Activated CD8-positive, alpha-beta memory T cell treated with anti-CD3 and anti-CD28 coated beads, Interleukin-2, amount 50 U/mL, for 1 hour (primary cell): ENCODE results near the gene C5orf34.
"Not testable (repeated sequence)": the region's sequence is repeated elsewhere in the genome, so short reads cannot be mapped to it uniquely, and the experiment has no call there.

ENCODE experiments used
- DNase-seq: peaks from one replicate; pipeline ENCODE4 v3.0.0-alpha.2; 2020; ENCODE audit errors: extremely low read depth

Gene C5orf34

GRCh38 chr5:43515678-43516048 is 715 bp upstream of the C5orf34 start:
- DNase-seq: no peak

DNA sequence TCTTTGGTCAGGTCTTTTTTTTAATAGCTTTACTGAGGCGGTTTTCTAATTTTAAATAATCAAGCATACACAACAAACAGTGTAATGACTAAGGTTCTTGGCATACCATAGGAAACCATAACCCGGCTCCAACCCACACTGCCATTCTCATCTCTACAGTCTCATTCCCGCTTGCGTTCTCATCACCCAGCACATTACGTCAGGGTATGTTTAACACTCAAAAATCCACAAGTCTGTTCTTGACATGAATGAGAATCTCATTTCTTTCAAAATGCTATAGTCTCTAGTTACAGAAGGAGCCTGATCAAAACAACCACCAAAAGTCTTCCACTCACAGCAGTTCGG is 505 bp downstream of the C5orf34 start:
- DNase-seq: no peak

- no peak for DNase-seq
Observed at GRCh38 chr5:43514025-43514424, 923 bp downstream of the C5orf34 start.

DNA sequence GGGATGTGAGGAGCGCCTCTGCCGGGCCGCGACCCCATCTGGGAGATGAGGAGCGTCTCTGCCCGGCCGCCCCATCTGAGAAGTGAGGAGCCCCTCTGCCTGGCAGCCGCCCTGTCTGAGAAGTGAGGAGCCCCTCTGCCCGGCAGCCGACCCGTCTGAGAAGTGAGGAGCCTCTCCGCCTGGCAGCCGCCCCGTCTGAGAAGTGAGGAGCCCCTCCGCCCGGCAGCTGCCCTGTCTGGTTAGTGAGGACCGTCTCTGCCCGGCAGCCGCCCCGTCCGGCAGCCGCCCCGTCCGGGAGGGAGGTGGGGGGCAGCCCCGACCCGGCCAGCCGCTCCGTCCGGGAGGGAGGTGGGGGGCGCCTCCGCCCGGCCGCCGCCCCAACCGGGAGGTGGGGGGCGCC is 3.9 kb downstream of the C5orf34 start:
- not testable (repeated sequence) for DNase-seq

DNA sequence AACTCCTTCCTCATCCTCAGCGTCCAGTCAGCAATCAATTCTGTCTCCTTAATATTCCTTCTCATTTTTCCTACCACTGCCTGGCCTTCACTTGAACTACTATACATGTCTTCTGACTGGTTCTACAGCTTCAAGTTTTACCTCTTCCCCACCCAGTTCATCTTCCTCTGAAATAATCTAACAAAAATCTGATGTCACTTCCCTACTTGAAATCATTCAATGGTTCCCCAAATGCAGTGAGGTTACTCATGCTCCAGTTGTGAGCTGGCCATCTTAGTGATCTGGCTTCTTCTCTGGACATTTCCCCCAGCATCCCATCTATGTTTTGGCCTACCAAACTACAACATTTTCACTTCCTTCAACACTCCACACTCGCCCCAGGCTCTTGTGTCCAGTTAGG is 16.4 kb downstream of the C5orf34 start:
- no peak for DNase-seq

GRCh38 chr5:43497311-43498104 is 17.4 kb downstream of the C5orf34 start:
- DNase-seq: no peak

- no peak for DNase-seq
Observed at GRCh38 chr5:43491326-43491725, 23.6 kb downstream of the C5orf34 start.

DNA sequence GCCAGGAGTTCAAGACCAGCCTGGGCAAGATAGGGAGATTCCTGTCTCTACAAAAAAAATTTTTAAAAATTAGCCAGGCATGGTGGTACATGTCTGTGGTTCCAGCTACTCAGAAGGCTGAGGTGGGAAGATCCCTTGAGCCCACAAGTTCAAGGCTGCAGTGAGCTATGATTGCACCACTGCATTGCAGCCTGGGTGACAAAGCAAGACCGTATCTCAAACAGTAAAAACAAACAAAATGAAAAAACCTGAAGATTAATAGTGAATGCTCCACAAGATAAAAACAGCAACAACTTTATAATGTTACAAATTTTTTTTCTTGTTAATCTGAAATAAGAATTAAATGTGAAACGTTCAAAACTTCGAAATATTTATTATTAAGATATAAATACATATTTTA is 28.6 kb downstream of the C5orf34 start:
- no peak for DNase-seq

GRCh38 chr5:43485406-43485805 is 29.5 kb downstream of the C5orf34 start:
- DNase-seq: no peak

GRCh38 chr5:43484106-43484849 is 30.7 kb downstream of the C5orf34 start:
- DNase-seq: peak; percentile 65

GRCh38 chr5:43483298-43484105 is 31.4 kb downstream of the C5orf34 start, which contains the start of gene TMEM267:
TSS of gene TMEM267 (minus strand) at chr5:43483865. CDS start at chr5:43453969, 29,896 bp downstream.
- DNase-seq: peak; percentile 64

DNA sequence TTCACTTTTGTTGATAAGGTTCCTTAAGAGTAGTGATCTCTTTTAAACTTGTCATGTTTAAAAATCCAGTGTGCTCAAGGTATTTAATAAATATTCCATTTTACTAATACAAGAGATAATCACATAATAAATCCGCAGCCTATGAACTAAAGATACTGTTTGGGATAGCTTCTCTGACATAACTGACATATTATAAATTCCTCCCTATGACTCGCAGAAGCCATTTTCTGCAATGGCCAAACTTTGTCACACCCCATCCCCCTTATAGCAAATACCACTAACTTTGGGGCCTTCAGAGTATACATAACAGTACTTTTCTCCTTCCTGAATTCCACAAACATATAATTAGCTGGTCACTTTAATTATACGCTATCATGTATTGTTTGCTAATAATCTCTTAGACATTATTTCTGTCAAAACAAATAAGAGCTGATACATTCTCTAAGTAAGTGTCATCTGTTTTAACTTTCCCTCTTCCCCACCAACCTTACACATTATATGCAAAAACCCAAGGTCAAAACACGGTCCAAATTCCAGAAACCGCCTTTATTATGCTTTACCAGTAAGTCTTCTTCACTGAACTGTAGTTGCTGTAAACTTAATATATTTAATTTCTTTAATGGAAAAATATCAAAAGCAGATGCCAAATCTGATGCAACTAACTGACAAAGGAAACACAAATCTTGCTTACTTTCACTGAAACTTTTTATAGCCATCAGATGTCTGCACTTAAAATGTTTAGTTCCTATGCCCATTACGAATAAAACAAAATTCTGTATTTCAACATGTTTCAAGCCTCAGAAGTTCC is 32.3 kb downstream of the C5orf34 start:
- no peak for DNase-seq

DNA sequence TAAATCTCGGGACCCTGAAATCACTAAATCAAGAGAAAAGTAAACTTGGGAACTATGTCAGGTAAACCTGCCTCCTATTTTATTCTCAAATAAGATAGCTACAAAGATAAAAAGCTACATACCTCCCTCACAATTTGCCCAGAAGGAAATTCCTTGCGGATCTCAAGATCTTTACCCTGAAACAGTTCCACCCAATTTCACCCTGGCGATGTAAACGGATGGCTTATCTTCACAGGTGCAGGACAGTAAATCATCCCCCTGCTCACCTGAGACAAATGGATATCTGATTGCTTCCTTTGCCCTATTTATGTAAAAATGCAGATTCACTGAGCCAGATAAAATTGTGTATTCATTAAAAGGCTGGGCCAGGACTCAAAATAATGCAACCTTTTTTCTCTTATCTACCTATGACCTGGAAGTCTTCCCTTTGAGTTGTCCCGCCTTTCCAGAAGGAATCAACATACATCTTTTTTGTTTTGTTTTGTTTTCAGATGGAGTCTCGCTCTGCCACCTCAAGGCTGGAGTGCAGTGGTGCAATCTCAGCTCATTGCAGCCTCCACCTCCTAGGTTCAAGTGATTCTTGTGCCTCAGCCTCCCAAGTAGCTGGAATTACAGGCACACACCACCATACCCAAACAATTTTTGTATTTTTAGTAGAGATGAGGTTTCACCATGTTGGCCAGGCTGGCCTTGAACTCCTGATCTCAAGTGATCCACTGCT is 45.1 kb downstream of the C5orf34 start:
- no peak for DNase-seq

GRCh38 chr5:43467100-43467499 is 47.8 kb downstream of the C5orf34 start:
- no peak for DNase-seq

- not testable (repeated sequence) for DNase-seq
Observed at GRCh38 chr5:43465455-43465854, 49.5 kb downstream of the C5orf34 start.

- DNase-seq: no peak
Observed at GRCh38 chr5:43461066-43461465, 53.9 kb downstream of the C5orf34 start.

- no peak for DNase-seq
Observed at GRCh38 chr5:43456556-43456955, 58.4 kb downstream of the C5orf34 start.

DNA sequence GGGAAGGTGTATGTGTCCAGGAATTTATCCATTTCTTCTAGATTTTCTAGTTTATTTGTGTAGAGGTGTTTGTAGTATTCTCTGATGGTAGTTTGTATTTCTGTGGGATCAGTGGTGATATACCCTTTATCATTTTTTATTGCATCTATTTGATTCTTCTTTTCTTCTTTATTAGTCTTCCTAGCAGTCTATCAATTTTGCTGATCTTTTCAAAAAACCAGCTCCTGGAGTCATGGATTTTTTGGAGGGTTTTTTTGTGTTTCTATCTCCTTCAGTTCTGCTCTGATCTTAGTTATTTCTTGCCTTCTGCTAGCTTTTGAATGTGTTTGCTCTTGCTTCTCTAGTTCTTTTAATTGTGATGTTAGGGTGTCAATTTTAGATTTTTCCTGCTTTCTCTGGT is 73.4 kb downstream of the C5orf34 start:
- not testable (repeated sequence) for DNase-seq

DNA sequence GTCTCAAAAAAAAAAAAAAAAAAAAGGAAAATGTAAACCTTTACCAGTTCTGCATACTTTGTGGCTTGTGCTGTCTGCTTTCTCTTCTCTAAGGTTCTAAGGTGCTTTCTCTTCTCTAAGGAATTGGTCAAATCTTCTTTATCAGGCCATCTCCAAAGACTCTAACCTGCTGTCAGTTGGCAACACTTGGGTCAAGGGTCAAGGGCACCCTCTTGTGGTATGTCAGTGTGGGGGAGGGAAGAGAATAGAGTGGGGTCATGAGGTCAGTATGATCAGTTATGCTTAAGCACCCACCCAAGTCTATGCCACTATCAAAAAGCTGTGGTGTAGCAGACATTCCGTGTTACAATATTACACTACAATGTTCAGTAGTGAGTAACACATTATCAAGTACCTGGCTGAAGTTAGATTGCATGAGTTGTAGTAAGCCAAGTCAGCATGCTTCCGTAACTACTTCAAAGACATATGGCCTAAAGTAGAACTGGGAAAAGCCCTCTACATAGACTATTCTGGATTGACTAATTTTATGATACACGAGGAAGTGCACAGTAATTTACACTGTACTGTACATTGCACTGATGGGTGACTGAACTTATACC is 77.8 kb downstream of the C5orf34 start:
- DNase-seq: no peak
